NCI-H69 (cell line): ENCODE results near the gene AFTPH.

Source experiments
- DNase-seq: peaks from one replicate; lab custom pipeline; 2025; lab: John Stamatoyannopoulos, UW

AFTPH gene

GRCh38 chr2:64632835-64633819 is 109.0 kb downstream of the AFTPH start:
- DNase-seq: no peak

GRCh38 chr2:64634345-64635267 is 110.5 kb downstream of the AFTPH start:
- no peak for DNase-seq

GRCh38 chr2:64635976-64636911 is 112.1 kb downstream of the AFTPH start:
- DNase-seq: no peak

- no peak for DNase-seq
Observed at GRCh38 chr2:64637000-64637635, 113.0 kb downstream of the AFTPH start.

- DNase-seq: no peak
Observed at GRCh38 chr2:64637931-64638330, 113.8 kb downstream of the AFTPH start.

- no peak for DNase-seq
Observed at GRCh38 chr2:64638502-64639120, 114.5 kb downstream of the AFTPH start.

GRCh38 chr2:64639691-64640090 is 115.6 kb downstream of the AFTPH start:
- no peak for DNase-seq

- DNase-seq: no peak
Observed at GRCh38 chr2:64640153-64641044, 116.3 kb downstream of the AFTPH start.

- DNase-seq: peak; percentile 48
Observed at GRCh38 chr2:64641599-64641998, 117.5 kb downstream of the AFTPH start.
